SIG-M5 treated with dmso at 0.1 percent for 504 hours (cell line): ENCODE data around the gene SPACDR.

Experiments used
- DNase-seq: peaks from one replicate; lab custom pipeline; 2025; ENCODE audit not compliant: unreplicated experiment; lab: John Stamatoyannopoulos, UW

SPACDR gene

GRCh38 chr7:100419660-100420226 is 44.3 kb downstream of the SPACDR start:
- no peak for DNase-seq

- no peak for DNase-seq
These were observed 45.0 kb downstream of the SPACDR start for GRCh38 chr7:100418930-100419659.

GRCh38 chr7:100415448-100415847 is 48.6 kb downstream of the SPACDR start:
- no peak for DNase-seq

- no peak for DNase-seq
These were observed 50.2 kb downstream of the SPACDR start for GRCh38 chr7:100413889-100414288.

GRCh38 chr7:100413346-100413745 is 50.7 kb downstream of the SPACDR start:
- DNase-seq, result no peak

- no peak for DNase-seq
These were observed 53.0 kb downstream of the SPACDR start for GRCh38 chr7:100411101-100411500.

- DNase-seq, result peak; percentile 76
These were observed 56.5 kb downstream of the SPACDR start for GRCh38 chr7:100407285-100408180.

GRCh38 chr7:100406767-100407166 is 57.3 kb downstream of the SPACDR start:
- DNase-seq, result no peak
